CD4-positive, alpha-beta T cell (primary cell): ENCODE measurements around the gene VPREB1. TPM values are rescaled to one million over a fixed set of nuclear protein-coding genes. Genes with fewer than 3 reads are reported as not detected.

Experiments used
- ATAC-seq: fragments of 200-7000 bp; cut with Tn5 transposase; one replicate; pipeline ENCODE4 v1.10.0; 2022; ENCODE audit warnings: mild to moderate bottlenecking; ENCODE audit not compliant: poor library complexity
- CTCF ChIA-PET: fragments of 350-600 bp; sonication (Branson Sonifier 250); formaldehyde crosslinking; loops from one replicate; lab custom pipeline; 2021; ENCODE audit warnings: antibody characterized with exemption, inconsistent platforms; lab: Charles Lee
- POLR2A ChIA-PET: fragments of 350-600 bp; sonication (Branson Sonifier 250); formaldehyde crosslinking; loops from one replicate; lab custom pipeline; 2021; ENCODE audit warnings: antibody characterized with exemption, inconsistent platforms; lab: Charles Lee
- DNase-seq, 14 experiments: peaks; one replicate each; pipeline ENCODE4 v3.0.0-alpha.2; 2013 to 2020; ENCODE audit warnings: mixed read lengths in 2 of 14
- H3K27ac ChIP-seq, 2 donors: one replicate each; pipeline versions ENCODE4 v1.5.1 to v1.7.0; 2013; ENCODE audit warnings: low read length in 2 of 2, low read depth in 1 of 2, mild to moderate bottlenecking in 1 of 2
- H3K27me3 ChIP-seq, 2 experiments: 1 replicate in 1 of 2; 2 replicates in 1 of 2; pipeline versions ENCODE4 v1.6.1 to v1.7.0; 2013; ENCODE audit warnings: low read length in 2 of 2, control low read depth in 1 of 2, mild to moderate bottlenecking in 1 of 2, moderate library complexity in 1 of 2; ENCODE audit not compliant: insufficient read depth in 2 of 2, control insufficient read depth in 1 of 2
- H3K36me3 ChIP-seq: one replicate; pipeline ENCODE4 v1.6.1; 2013; ENCODE audit warnings: low read length, control low read depth; ENCODE audit not compliant: insufficient read depth
- H3K4me1 ChIP-seq: one replicate; pipeline ENCODE4 v1.6.1; 2013; ENCODE audit warnings: low read length, control low read depth; ENCODE audit not compliant: insufficient read depth
- H3K4me3 ChIP-seq: one replicate; pipeline ENCODE4 v1.5.1; 2013; ENCODE audit warnings: mild to moderate bottlenecking, low read length, moderate library complexity
- H3K9me3 ChIP-seq, 2 experiments: 1 replicate in 1 of 2; 2 replicates in 1 of 2; pipeline versions ENCODE4 v1.6.1 to v1.7.0; 2013; ENCODE audit warnings: low read length in 2 of 2, mild to moderate bottlenecking in 2 of 2, control low read depth in 1 of 2, moderate library complexity in 1 of 2; ENCODE audit not compliant: control insufficient read depth in 1 of 2, insufficient read depth in 1 of 2
- H3K27ac Mint-ChIP-seq: one replicate; pipeline ENCODE4 v1.8.0; 2020; ENCODE audit warnings: mixed read lengths
- H3K27me3 Mint-ChIP-seq: one replicate; pipeline ENCODE4 v1.8.0; 2021; ENCODE audit warnings: mixed read lengths
- H3K36me3 Mint-ChIP-seq: one replicate; pipeline ENCODE4 v1.8.0; 2021; ENCODE audit warnings: low read depth, mixed read lengths
- H3K4me1 Mint-ChIP-seq: one replicate; pipeline ENCODE4 v1.8.0; 2021; ENCODE audit warnings: low read depth, mixed read lengths
- H3K4me3 Mint-ChIP-seq: one replicate; pipeline ENCODE4 v1.8.0; 2020; ENCODE audit warnings: mild to moderate bottlenecking, mixed read lengths
- H3K9me3 Mint-ChIP-seq: one replicate; pipeline ENCODE4 v1.8.0; 2020; ENCODE audit warnings: mixed read lengths
- CTCF ChIP-seq: fragments of 200-600 bp; IDR thresholded peaks from one replicate; pipeline ENCODE4 v1.8.0; 2022; ENCODE audit warnings: antibody characterized with exemption, mild to moderate bottlenecking
- intact Hi-C, 2 experiments: fragments of 100-400 bp; cut with DNase I in 1 of 2; cut with micrococcal nuclease in 1 of 2; formaldehyde crosslinking; loops; one replicate each; pipeline versions ENCODE4 v1.15.1 to v1.9.0; 2023 to 2025; cut with DNase I, micrococcal nuclease
- total RNA-seq, 174 experiments: library from RNA in 2 of 174; stranded (reverse) in 2 of 174; gene quantifications; one replicate each; pipeline ENCODE4 v1.2.3 and lab custom pipeline; 2021 to 2026

The VPREB1 gene
- total RNA-seq, 2 experiments from 2014 or later: not detected

GRCh38 chr22:22196018-22196533 lies 48.5 kb upstream of the VPREB1 start:
- Mint-ChIP-seq H3K9me3 (no peaks in the 10 kb centered on the region), H3K4me1 (no peaks in the 10 kb centered on the region), H3K27ac (no peak overlapping the region), H3K4me3 (no peak overlapping the region), H3K36me3 (no peaks in the 10 kb centered on the region), H3K27me3 (peaks cover 30% of the 10 kb centered on the region)
- no peak for TF ChIP-seq CTCF
- no peaks in the 10 kb centered on the region for H3K36me3 ChIP-seq
- H3K4me1 ChIP-seq: peaks cover 4% of the 10 kb centered on the region
- DNase-seq (no peak), ATAC-seq (no peak)
- intact Hi-C loops: loop anchor here in 1 of 2 experiments (5.0 kb wide), 1 partner anchor 41 kb away; no protein-coding TSS in a partner anchor
- ChIA-PET CTCF (interaction anchor here (0.7 to 1.0 kb wide), 10 partner anchors 10 to 147 kb away, joined by 3 to 9 read pairs (median 6); no protein-coding TSS in a partner anchor), POLR2A (no interaction called here)
- H3K9me3 ChIP-seq: no peaks in the 10 kb centered on the region
- no peak overlapping the region for H3K4me3 ChIP-seq
- peaks cover 5 to 6% of the 10 kb centered on the region in 2 experiments for H3K27me3 ChIP-seq
- no peak overlapping the region for H3K27ac ChIP-seq

- H3K36me3 Mint-ChIP-seq: no peaks in the 10 kb centered on the region
- intact Hi-C loops: loop anchor here in 1 of 2 experiments (5.0 kb wide), 1 partner anchor 40 kb away; no protein-coding TSS in a partner anchor
These were observed 47.6 kb upstream of the VPREB1 start for GRCh38 chr22:22196833-22197477.

GRCh38 chr22:22197993-22198402 lies 46.6 kb upstream of the VPREB1 start:
- Mint-ChIP-seq H3K27me3 (peaks cover 17% of the 10 kb centered on the region), H3K4me3 (no peak overlapping the region), H3K27ac (no peak overlapping the region), H3K4me1 (no peaks in the 10 kb centered on the region), H3K36me3 (no peaks in the 10 kb centered on the region), H3K9me3 (no peaks in the 10 kb centered on the region)
- Histone ChIP-seq H3K36me3 (no peaks in the 10 kb centered on the region), H3K4me3 (no peak overlapping the region), H3K27me3 (peaks cover 5 to 10% of the 10 kb centered on the region in 2 experiments), H3K9me3 (peaks cover 0 to 1% of the 10 kb centered on the region in 2 experiments), H3K4me1 (peaks cover 6% of the 10 kb centered on the region), H3K27ac (no peak overlapping the region)
- DNase-seq (no peak), ATAC-seq (no peak)
- ChIA-PET POLR2A (no interaction called here), CTCF (no interaction called here)
- TF ChIP-seq CTCF: no peak
- intact Hi-C loops: loop anchor here in 1 of 2 experiments (5.0 kb wide), 1 partner anchor 39 kb away; no protein-coding TSS in a partner anchor

More at GRCh38 chr22:22196833-22197477, 47.6 kb upstream of the VPREB1 start:
- Mint-ChIP-seq H3K4me3 (no peak overlapping the region), H3K9me3 (no peaks in the 10 kb centered on the region), H3K27me3 (peaks cover 24% of the 10 kb centered on the region), H3K27ac (no peak overlapping the region), H3K4me1 (no peaks in the 10 kb centered on the region)
- Histone ChIP-seq H3K4me1 (peaks cover 6% of the 10 kb centered on the region), H3K27me3 (peaks cover 5 to 10% of the 10 kb centered on the region in 2 experiments), H3K36me3 (no peaks in the 10 kb centered on the region), H3K27ac (no peak overlapping the region), H3K9me3 (no peaks in the 10 kb centered on the region), H3K4me3 (no peak overlapping the region)
- DNase-seq (no peak), ATAC-seq (no peak)
- no peak for TF ChIP-seq CTCF
- ChIA-PET POLR2A (no interaction called here), CTCF (no interaction called here)
